Cardiac muscle cell (in vitro differentiated cells and primary cell): ENCODE results near the gene SEC16A. TPM values are rescaled to one million over a fixed set of nuclear protein-coding genes. Genes with fewer than 3 reads are reported as not detected.

Experiments used
- DNase-seq, 2 donors: peaks; one replicate each; pipeline versions ENCODE4 v3.0.0 to v3.0.0-alpha.2; 2010 to 2017; ENCODE audit warnings: low read depth in 1 of 2, low spot score in 1 of 2
- H3K27ac ChIP-seq: fragments of 200-600 bp; sonication (generic); 2 replicates; pipeline ENCODE4 v1.5.1; 2016
- H3K27me3 ChIP-seq: fragments of 200-600 bp; sonication (generic); 2 replicates; pipeline ENCODE4 v1.6.0; 2016; ENCODE audit warnings: control low read depth
- H3K36me3 ChIP-seq: fragments of 200-600 bp; sonication (generic); 2 replicates; pipeline ENCODE4 v1.5.1; 2016; ENCODE audit warnings: control low read depth
- H3K4me1 ChIP-seq: fragments of 200-600 bp; sonication (generic); 2 replicates; pipeline ENCODE4 v1.8.1; 2017; ENCODE audit warnings: low read depth, mild to moderate bottlenecking, mixed run types
- H3K4me3 ChIP-seq: fragments of 200-600 bp; sonication (generic); 2 replicates; pipeline ENCODE4 v1.5.1; 2016; ENCODE audit warnings: mild to moderate bottlenecking
- H3K9me3 ChIP-seq: fragments of 200-600 bp; sonication (generic); 2 replicates; pipeline ENCODE4 v1.5.1; 2017; ENCODE audit warnings: low read depth, mild to moderate bottlenecking, control low read depth
- CTCF ChIP-seq: IDR thresholded peaks from 2 replicates; pipeline ENCODE4 v1.5.1; 2012; ENCODE audit warnings: low read depth, mild to moderate bottlenecking, low read length
- polyA plus RNA-seq: library from polyadenylated mRNA; unstranded; fragments of >200 nt; fragmentation: Nextera tagmentation; extraction: Ambion mirVana; gene quantifications from 2 replicates; pipeline ENCODE4 v1.2.1, GENCODE V29; 2016
- total RNA-seq: library from RNA; depleted of rRNA; stranded (reverse); fragments of >200 nt; gene quantifications from 2 replicates; pipeline ENCODE4 v1.2.3, GENCODE V29; 2016

The SEC16A gene
- total and polyA plus RNA-seq, 2 experiments from 2014 or later: 32.3 to 39.5 TPM

GRCh38 chr9:136515276-136515675, 32.4 kb upstream of the SEC16A start:
- no peak overlapping the region for H3K27ac ChIP-seq
- TF ChIP-seq CTCF: no peak

GRCh38 chr9:136514022-136514714, 31.3 kb upstream of the SEC16A start:
- no peaks in the 10 kb centered on the region for H3K27me3 ChIP-seq
- TF ChIP-seq CTCF: no peak
- H3K9me3 ChIP-seq: no peaks in the 10 kb centered on the region
- no peak for DNase-seq
- H3K4me1 ChIP-seq: no peaks in the 10 kb centered on the region
- no peak overlapping the region for H3K27ac ChIP-seq
- no peak overlapping the region for H3K4me3 ChIP-seq
- H3K36me3 ChIP-seq: peaks cover 8% of the 10 kb centered on the region

More at GRCh38 chr9:136515276-136515675, 32.4 kb upstream of the SEC16A start:
- no peak overlapping the region for H3K4me3 ChIP-seq
- no peaks in the 10 kb centered on the region for H3K9me3 ChIP-seq
- no peak for DNase-seq
- H3K36me3 ChIP-seq: peaks cover 8% of the 10 kb centered on the region
- no peaks in the 10 kb centered on the region for H3K27me3 ChIP-seq
- H3K4me1 ChIP-seq: no peaks in the 10 kb centered on the region

- peaks cover 6% of the 10 kb centered on the region for H3K36me3 ChIP-seq
- no peak for TF ChIP-seq CTCF
- H3K4me1 ChIP-seq: no peaks in the 10 kb centered on the region
- no peak for DNase-seq
- H3K27ac ChIP-seq: no peak overlapping the region
- H3K27me3 ChIP-seq: no peaks in the 10 kb centered on the region
- no peak overlapping the region for H3K4me3 ChIP-seq
- no peaks in the 10 kb centered on the region for H3K9me3 ChIP-seq
These were observed 30.4 kb upstream of the SEC16A start for GRCh38 chr9:136513191-136513590.

GRCh38 chr9:136512651-136513071, 29.8 kb upstream of the SEC16A start:
- H3K36me3 ChIP-seq: peaks cover 7% of the 10 kb centered on the region

More at GRCh38 chr9:136512651-136513071, 29.8 kb upstream of the SEC16A start:
- DNase-seq: peak in 1 of 2 donors; percentile 33
- no peaks in the 10 kb centered on the region for H3K4me1 ChIP-seq
- no peaks in the 10 kb centered on the region for H3K9me3 ChIP-seq
- no peak overlapping the region for H3K27ac ChIP-seq
- H3K4me3 ChIP-seq: no peak overlapping the region
- H3K27me3 ChIP-seq: no peaks in the 10 kb centered on the region
- TF ChIP-seq CTCF: no peak
